CD4-positive, alpha-beta T cell treated with Interleukin-10 for 1 hour (primary cell): ENCODE results near the gene ANKRD63.
A peak's percentile ranks its signal among the peaks of the same experiment; 100 is the strongest.

Source experiments
- DNase-seq: peaks from one replicate; pipeline ENCODE4 v3.0.0-alpha.2; 2020

ANKRD63 gene

DNA sequence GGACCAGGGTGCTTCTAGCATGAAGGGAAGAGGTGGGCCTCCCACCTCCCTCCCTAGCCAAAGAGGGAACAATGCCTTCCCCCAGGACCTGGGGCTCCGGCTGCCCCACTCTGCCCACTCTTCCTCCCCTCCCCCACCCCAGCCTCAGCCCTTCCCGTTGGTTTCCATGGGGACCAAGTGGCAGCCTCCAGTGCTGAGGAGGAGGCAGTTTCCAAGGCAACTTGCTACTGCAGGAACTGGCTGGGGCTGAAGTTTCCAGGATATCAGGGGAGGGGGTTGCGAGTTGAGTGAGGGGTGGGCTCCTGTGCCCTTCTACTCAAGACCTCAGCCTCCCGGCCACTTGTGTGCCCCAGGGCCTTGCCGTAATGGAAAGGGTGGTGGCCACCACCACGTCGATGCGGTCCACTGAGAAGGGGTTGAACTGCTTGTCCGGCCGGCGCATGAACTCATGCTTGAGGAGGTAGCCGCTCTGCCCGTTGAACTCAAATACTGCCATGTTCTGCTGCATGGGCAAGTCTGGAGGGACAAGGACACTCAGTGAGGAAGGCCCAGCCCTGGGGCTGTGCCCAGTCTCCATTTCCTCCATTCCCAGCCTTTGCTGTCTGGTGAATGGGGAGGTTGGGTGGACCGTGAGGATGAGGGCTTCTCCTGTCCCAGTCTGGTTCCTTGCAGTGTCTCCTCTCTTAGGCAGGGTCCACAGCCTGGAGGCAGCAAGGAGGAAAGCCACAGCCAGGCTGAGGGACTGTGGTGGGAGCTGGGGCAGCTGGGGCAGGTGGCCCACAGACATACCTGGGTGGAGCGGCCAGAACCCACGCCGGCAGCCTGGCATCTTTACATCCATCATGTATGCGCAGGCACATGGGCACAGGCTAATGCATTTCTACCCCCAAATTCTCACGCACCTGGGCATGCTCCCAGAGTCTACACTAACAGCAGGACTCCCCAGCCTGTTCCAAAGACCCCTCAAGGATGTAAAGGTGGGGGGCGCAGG, 11.3 kb upstream of the ANKRD63 start:
- DNase-seq = no peak

DNA sequence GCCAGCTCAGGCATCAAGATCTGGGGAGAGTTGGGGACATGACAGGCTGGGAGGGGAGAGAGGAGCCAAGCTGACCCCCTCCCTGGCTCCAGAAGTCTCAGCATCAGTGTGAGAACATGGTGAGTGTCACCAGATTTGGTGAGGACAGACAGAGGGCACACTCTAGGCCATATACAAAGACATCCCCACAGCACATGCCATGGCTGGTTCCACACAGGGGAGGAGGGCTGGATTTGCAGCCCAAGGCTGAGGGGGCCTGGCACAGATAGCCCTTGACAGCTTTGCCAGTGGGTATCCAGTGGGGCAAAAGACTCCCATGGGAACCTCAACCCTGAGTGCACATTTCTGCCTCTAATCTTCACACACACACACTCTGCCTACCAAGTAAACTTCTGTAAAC, 10.1 kb upstream of the ANKRD63 start:
- no peak for DNase-seq

DNA sequence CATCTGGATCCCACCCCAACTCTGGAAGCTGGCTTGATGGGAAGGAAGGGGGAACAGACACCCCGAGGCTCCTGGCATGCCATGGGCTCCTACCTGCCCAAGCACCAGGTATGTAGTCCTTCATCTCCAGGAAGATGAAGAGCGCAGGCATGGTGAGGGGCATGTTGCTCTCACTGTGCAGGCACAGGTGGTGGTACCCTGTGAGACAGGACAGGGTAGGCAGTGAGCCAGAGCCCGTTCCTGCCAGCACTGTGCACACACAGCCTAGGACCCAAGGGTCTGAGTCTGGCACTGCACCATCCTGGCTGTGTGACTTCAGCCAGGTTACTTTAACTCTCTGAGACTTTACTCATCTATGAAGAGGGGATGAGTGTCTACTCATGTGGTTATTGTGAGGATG, 9.4 kb upstream of the ANKRD63 start:
- no peak for DNase-seq

DNA sequence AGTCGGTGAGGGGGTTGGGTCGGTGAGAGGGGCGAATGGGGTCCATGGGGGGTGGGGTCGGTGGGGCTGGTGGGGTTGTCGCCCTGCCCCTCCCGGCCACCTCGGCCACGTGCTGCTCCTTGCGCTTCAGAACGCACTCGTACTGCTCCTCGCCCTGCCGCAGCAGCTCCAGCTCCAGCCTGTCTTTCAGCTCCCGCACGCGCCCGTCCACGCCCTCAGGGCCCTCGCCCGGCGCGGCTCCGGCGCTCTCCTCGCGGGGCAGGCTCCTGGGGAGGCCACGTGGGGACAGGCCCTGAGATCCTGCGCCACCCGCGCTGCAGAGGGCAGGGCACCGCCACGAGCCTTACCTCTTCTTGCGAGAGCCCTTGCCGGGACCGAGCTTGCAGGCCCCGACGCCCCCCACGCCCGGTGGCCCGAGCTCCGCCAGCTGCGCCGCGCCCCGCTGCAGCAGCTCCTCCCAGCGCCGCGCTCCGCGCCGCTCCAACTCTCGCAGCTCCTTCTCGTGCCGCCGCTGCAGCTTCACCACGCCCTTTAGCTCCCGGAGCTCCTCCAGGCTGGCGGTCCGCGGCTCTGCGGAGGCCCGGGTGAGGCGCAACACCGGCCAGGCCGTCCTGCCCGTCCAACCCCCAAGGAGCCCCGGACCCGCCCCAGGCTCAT, 8.2 kb upstream of the ANKRD63 start:
- DNase-seq = no peak

DNA sequence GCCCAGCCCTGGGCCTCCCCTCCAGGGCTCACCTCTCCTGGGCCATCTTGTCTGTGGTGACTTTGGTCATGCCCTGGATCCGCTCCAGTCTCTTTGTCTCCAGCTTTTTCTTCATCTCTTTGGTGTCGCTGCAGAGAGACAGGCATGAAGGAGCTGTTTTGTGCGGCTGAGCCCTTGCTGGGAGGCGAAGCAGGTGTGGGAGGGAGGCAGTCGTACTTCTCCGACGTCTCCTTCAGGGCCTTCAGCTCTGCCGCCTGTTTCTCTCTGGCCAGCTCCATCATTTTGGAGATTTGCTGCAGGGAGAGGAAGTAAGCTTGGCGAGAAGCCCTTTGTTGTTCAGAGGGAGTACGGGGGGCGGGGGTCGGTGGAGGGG, 7.7 kb upstream of the ANKRD63 start:
- DNase-seq = no peak

DNA sequence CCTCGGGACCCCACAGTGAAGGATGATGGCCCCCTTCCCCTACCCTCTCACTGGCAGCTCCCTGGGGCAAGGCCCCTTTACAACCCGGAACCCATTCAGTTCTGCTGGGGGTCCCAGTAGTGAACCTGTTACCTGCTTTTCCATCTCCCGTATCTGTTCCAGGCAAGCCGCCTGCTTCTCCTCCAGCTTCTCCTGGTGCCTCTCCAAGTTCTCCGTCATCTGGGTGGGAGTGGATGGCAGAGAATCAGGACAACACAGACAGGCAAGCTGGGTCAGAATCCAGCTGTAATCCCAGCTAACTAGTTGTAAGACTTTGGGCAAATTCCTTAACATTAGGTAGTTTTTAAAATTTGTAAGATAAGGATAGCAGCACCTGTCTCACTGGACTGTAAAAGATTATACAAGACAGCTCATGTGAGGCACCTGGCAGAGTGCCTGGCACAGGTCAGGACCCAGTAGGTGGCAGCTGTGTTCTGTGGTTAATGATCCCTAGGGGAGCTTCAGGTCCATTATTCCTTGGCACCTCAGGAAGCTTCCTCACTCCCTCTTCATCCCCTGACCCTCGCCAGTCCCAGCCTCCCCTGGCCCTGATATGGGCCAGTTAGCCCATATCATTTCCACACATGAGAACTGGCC, 6.4 kb upstream of the ANKRD63 start:
- DNase-seq = no peak

DNA sequence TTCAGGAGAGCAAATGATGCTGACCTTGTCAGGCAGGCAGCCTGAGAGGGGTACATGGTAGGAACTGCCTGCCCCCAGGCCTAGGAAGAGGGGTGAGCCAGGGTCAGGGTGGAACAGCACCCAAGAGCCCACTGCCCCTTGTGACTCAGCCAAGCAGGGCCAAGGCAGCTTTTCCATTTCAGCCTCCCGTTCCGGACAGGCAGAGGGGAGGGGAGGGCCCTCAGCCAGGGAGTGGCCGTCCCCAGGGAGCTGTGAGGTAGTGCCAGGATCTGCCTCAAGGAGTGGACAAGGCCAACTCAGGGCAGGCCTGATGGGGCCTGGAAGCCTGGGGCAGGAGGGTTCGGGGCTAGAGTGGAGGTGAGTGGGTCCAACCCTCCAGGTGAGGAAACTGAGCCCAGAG, 5.1 kb upstream of the ANKRD63 start:
- no peak for DNase-seq

DNA sequence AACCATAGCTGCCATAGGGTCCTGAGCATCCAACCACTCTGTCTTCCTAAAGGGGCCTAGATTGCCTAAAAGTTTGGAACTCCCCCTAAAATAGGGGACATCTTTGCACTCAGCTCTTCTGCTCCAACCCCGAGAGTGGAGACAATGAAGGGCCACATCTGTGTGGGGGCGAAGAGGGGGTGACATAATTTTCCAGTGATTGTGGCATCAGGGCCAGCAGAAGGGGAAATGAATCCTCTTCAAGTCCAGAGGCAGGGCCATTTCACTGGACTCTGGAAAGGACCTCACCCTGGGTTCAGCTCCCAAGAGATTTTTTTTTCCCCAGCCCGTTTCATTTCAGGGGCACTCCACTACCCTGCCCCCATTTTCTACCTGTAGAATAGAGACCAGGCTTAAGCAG, 4.6 kb upstream of the ANKRD63 start:
- no peak for DNase-seq

DNA sequence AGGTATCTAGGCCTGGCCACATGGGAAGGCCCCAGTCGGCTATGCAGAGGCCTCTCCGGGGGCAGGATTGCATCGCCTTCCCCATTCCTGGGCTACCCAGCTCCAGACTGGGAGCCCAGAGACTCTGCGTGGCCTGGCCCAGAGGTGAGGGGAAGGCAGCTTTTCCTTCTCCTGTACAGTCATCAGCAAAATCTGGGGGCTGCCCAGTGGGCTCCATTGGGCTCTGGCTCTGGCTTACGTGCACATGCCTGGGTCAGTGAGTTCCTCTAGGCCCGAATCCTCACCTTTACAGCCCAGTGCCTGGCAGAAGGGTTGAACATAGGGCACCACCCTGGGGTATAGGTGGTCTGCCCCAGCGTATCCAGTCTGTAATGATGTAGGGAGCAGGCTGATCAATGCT, 3.9 kb upstream of the ANKRD63 start:
- no peak for DNase-seq

DNA sequence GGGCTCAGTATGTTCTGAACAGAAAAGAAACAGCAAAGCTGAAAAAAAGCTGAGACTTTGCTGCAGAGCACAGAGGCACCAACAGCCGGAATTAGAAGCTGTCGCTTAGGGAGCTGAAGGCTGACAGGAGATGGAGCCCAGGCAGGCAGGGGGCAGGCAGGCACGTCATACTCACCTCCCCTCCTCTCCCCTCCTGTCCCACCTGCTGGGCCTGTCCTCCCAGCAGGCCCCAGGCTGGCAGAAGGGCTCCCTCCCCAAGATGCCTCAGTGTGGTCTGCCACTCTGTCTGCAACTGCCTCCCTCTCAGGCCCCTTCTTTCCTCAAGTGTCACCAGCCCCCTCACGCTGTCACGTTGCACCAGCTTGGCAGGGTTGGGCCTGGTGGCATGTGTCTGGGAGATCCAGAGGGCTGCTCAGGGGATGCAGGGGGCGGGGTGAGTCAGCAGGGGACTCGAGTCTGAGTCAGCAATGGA, 3.2 kb upstream of the ANKRD63 start:
- DNase-seq = no peak

DNA sequence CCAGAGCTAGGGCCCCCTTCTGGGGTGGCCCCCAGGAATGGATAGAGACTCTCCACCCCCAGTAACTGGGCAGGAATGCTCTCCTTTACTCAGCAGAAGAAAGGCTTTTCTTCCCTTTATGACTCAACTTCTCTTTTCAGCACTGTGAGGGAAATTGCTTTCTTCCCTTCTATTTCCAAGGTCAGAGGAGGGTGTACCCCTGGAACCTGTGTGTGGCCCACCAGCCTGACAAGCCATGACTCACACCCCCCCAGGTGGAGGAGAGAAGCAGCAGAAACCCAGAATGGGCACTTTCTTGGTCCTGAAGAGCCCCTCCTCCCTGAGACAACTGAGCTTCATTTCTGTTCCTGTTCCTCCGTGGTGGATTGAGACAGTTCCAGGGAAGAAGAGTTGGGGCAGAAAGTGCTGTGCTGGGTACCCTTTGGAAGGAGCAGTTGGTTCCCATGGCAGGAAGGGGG, 2.7 kb upstream of the ANKRD63 start:
- DNase-seq = no peak

DNA sequence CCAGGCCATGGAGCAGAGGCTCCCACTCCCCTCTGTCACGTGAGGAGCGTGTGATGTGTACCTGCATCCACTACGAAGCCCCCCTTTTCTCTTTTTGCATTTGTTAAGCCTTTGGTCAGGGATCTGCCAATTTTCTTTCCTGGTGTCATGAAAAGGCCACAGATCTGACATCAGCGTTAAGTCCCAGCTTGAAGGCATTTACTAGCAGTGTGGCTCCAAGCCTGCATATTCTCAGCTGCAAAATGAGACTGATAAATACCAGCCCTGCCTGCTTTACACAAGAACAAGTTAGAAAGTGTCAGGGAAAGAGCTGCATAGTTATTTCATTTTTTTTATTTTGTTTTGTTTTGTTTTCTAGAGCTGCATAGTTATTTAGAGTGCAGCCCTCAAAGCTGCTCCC, 2.3 kb upstream of the ANKRD63 start:
- DNase-seq = no peak

DNA sequence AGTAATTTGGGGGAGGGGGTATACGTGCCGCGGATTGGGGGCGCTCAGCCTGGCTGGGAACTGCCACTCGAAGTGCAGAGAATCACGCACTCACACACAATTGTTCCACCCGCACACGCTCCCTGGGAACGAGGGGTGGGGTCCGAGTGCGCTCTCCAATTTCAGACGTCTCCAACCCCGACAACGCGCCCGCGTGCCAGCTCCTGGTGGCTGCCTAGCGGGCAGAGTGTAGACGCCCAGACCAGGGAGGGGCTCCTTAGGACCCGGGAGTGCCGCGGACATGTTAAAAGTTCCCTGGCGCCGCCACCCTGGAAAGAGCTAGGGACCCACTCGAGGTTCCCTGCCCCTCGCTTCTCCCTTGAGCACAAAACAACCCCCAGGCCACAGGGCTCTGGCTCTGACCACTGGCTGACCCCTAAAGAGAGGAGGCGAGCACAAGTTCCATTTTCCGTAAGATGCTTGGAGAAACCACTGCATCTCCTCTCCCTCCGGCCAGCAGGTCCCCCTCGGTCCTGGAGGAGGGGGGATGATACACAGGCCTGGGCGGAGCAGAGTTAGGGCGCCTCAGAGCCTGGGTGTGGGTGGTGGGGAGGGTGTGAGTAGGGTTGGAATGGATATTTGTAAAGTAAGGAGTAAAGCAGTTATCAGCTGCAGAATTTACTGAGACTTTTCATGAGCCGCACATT, 894 bp upstream of the ANKRD63 start:
- DNase-seq = no peak

DNA sequence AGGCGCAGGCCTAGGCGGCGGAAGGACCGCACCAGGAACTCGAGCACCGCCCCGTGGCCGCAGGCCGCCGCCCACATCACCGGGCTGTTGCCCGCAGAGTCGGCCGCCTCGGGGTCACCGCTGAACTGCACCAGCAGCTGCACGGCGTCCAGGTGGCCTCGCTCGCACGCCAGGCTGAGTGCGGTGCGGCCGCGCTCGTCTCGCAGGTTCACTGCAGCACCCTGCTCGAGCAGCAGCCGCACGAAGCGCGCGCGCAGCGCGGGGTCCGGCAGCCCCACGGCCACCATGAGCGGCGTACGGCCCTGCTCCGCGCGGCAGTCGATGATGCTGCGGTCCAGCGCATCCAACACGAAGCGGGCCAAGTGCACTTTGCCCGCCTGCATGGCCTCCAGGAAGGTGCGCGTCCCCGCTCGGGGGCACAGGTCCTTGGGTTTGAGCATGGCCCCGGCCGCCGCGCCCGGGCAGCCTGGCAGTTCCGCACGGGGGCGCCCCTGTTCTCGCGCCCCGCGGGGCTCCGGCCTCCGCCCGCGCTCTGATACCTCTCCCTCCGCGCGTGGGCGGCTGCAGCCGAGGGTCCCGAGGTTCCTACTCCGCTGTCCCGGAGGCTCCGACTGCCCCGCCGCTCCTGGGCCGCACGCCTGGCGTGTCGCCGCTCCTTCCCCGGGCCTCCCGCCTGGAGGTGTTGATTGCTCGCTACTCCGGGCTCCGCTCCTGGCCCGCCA, 556 bp downstream of the ANKRD63 start:
- DNase-seq = peak; percentile 59

DNA sequence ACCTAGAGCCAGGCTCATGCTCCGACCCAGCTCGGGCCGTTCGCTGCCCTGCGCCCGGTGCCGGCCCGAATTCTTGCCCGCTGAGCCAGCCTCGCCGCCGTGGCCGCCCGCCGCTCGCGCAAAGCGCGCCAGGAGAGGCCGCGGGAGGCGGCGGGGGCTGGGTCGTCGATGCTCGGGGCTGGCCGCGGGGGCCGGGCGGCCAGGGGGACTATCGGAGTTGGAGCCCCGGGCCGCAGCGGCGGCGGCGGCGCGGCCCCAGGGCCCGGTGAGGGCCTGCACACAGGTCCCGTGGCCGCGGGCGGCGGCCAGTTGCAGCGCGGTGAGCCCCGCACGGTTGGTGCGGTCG, 1.1 kb downstream of the ANKRD63 start:
- DNase-seq = no peak

DNA sequence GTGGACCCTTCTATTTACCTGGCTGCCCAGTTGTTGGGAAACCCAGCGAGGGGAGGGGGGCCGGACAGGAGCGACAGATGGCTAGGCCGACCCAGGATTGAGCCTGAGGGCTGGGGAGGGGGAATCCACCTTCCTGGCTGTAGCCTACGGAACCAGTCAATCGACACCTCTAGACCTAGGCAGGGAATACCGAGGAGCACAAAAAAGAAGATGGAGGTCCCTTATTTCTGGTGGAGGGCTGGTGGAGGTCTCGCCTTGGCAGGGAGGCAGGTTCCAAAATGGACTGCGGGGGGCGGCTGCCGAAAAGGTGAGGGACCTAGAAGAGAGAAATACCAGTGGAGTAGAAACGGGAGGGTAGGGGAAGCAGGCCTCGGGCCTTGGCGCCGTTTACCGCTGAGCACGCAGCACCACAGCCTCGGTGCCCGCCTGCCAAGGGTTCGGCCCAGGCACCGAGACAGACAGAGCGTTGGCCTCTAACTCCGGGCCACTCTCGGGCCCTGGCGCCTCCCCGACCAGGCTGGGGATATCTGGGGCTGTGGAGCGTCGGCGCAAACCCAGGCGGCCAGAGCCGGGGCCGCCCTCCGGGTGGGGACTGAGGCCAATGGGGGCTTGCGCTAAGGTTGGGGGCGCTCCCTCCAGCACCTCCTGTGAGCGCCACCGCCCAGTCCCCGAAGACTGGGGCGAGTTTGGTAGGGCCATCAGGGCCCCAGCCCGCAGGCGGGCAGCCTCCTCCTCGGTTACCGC, 1.6 kb downstream of the ANKRD63 start:
- DNase-seq = no peak

DNA sequence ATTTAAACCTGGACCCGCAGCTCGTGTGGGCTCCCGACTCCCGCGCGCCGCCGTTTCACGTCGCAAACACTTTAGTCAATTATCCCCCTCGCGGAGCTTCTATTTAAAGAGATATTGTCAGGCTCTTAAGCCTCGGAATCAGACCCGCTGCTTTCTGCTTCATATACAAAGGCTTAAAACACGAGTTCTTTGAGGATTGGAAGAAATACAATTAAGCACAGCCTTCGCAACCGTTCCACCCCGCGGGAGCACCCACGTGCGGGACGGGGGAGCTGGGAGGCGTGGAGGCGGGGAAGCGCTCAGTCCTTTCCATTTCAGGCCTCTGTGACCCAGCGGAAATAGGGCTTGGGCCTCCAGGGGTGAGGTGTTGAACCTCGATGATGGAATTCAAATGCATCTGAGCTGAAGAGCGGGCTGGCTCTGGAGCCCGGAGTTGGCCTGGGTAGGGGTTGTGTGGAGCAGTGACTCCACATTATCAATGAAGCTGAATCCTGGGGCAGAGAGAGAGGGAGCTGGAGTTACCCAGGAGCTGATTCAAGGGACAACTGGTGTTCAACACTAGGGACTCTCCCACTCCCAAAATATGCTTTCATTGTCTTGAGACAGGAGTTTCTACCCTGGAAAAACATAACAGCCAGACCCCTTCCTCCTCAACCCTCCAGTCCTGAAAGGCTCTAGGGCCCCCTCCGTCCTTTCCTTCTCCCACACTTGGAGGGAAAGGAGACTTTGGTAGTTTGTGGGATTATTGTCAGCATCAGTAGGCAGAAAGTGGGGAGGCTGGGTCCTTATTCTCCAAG, 2.4 kb downstream of the ANKRD63 start:
- DNase-seq = no peak

DNA sequence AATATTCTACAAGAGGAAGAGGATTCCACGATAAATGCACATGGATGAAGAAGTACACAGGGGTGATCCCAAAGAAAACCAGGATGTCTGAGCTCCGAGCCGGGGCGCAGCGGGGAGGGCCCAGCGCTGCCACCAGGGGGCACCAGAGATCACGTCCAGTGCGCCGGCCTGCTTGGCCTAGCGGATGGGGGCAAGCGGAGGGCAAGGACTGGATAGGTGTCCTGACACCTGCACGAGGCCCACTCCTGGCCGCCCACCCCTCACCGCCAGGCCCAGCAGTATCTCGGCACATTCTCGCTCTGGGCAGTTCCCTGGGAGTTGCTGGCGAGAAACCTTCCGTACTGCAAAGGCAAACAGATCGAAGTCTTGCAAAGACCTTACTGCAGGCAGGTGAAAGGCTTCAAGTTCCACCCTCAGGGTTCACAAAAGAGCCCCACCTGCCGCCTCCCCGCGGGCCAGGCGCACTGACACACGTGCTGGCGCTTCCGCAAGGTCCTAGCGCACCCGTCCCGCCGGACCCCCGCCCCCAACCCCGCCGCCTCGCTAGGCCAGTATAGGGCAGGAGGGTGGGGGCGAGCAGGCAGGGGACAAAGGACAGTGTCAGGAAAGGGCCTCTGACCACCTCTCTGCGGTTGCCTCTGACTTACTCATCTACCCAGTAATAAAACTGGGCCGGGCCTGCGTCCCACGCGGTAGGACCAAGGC, 3.3 kb downstream of the ANKRD63 start:
- DNase-seq = peak; percentile 65

DNA sequence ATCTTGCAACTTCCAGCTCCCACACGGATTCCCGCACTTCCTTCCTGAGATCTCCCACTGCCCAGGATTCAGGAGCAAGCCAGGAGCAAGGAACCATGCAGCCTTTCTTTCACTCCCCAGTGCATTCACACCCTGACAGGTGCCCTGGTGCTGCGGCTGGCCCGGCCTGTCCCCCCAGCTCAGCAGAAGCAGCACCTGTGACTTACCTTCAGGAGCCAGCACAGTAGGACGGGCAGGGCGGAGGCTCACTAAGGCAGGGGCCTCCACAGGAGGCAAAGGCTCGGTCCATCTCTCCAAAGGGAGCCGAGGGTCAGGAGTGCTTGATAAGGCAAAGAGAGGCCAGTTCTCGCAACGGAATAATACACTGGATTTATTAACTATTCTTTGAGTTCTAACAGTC, 4.8 kb downstream of the ANKRD63 start:
- no peak for DNase-seq

DNA sequence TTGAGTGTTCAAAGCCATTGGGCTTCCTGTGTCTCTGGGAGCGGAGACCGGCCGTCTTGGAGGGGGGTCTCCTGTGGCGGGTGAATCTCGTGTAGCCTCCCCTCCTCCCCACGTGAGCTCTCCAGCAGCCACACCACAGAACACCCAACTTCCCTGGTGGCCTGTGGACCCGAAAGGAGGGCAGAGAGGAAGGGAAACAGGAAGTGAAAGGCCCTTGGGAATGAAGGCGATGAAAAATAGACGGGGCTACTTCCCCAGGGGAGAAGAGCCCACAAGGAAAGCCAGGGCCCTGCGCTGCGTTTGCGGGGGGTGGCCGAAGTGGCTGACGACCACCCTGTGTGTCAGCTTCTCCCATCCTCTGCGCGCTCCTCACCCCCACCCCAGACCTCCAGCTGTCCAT, 5.4 kb downstream of the ANKRD63 start:
- no peak for DNase-seq
